HepG2 (cell line): Measurements from ENCODE around the gene PCBP2. TPM values are rescaled to one million over a fixed set of nuclear protein-coding genes. Genes with fewer than 3 reads are reported as not detected.

Experiments
- GATAD2A ChIP-seq: IDR thresholded peaks from 2 replicates; pipeline ENCODE4 v1.6.1; 2016
- GPN1 ChIP-seq: sonication (generic); formaldehyde crosslinking; IDR thresholded peaks from 2 replicates; pipeline ENCODE4 v1.5.1; 2020; ENCODE audit warnings: missing genetic modification reagents, borderline replicate concordance
- HMGA1 ChIP-seq: sonication (generic); formaldehyde crosslinking; conservative IDR thresholded peaks from 2 replicates; pipeline ENCODE4 v1.4.0; 2020; ENCODE audit warnings: missing genetic modification reagents
- MAFK ChIP-seq, 2 experiments: IDR thresholded peaks in 1 of 2; conservative IDR thresholded peaks in 1 of 2; 2 replicates each; pipeline ENCODE4 v1.6.1; 2011; ENCODE audit warnings: improper control_type of control experiment in 2 of 2, low read length in 2 of 2
- POLR2A ChIP-seq, 2 experiments: IDR thresholded peaks; 2 replicates each; pipeline ENCODE4 v1.6.1; 2011; ENCODE audit warnings: low read depth in 2 of 2, low read length in 2 of 2, mild to moderate bottlenecking in 1 of 2, moderate library complexity in 1 of 2; ENCODE audit not compliant: insufficient read depth in 1 of 2
- POLR2AphosphoS2 ChIP-seq: IDR thresholded peaks from 2 replicates; pipeline ENCODE4 v1.6.1; 2011; ENCODE audit warnings: low read depth, low read length, improper control_type of control experiment
- RBM22 ChIP-seq: fragments of 200-400 bp; formaldehyde crosslinking; optimal IDR thresholded peaks from 2 replicates; pipeline ENCODE3; 2017; ENCODE audit warnings: mild to moderate bottlenecking, low read length, moderate library complexity
- ZFP82 ChIP-seq: sonication (generic); formaldehyde crosslinking; IDR thresholded peaks from 2 replicates; pipeline ENCODE4 v1.5.1; 2020; ENCODE audit warnings: mild to moderate bottlenecking, missing genetic modification reagents, borderline replicate concordance
- ZKSCAN5 ChIP-seq: sonication (generic); formaldehyde crosslinking; IDR thresholded peaks from 2 replicates; pipeline ENCODE4 v1.5.1; 2020; ENCODE audit warnings: mild to moderate bottlenecking, missing genetic modification reagents
- ZNF335 ChIP-seq: sonication (generic); formaldehyde crosslinking; IDR thresholded peaks from 2 replicates; pipeline ENCODE4 v1.4.0; 2020; ENCODE audit warnings: missing genetic modification reagents
- ZNF556 ChIP-seq: sonication (generic); formaldehyde crosslinking; IDR thresholded peaks from 2 replicates; pipeline ENCODE4 v1.4.0; 2020; ENCODE audit warnings: mild to moderate bottlenecking, missing genetic modification reagents, borderline replicate concordance
- ZNF660 ChIP-seq: sonication (generic); formaldehyde crosslinking; IDR thresholded peaks from 2 replicates; pipeline ENCODE4 v1.5.1; 2020; ENCODE audit warnings: mild to moderate bottlenecking, low read depth, missing genetic modification reagents, borderline replicate concordance
- polyA plus RNA-seq, 8 experiments: library from polyadenylated mRNA; depleted of rRNA in 3 of 8; stranded (reverse) in 7 of 8; unstranded in 1 of 8; fragments of >200 nt; fragmentation: Illumina TruSeq in 4 of 8; extraction: Trizol in 4 of 8; gene quantifications; 2 replicates each; pipeline versions ENCODE4 v1.2.1 to v1.2.3, GENCODE V29; 2011 to 2016; ENCODE audit warnings: low read depth in 4 of 8, missing spikeins in 1 of 8, mixed read lengths in 1 of 8; ENCODE audit not compliant: insufficient read depth in 1 of 8
- total RNA-seq, 5 experiments: library from RNA; depleted of rRNA; stranded (reverse); fragments of >200 nt; fragmentation: Illumina TruSeq; extraction: Trizol; gene quantifications; 2 replicates each; pipeline ENCODE4 v1.2.3, GENCODE V29; 2016; ENCODE audit warnings: low read depth in 1 of 5
- TF ChIP-seq, protein P1 (sequence below): IDR thresholded peaks from 2 replicates; pipeline ENCODE4 v1.6.1; 2016; ENCODE audit warnings: low read depth
- TF ChIP-seq, protein P2 (sequence below): sonication (generic); formaldehyde crosslinking; IDR thresholded peaks from 2 replicates; pipeline ENCODE4 v1.5.0; 2020; ENCODE audit warnings: missing genetic modification reagents
- TF ChIP-seq, protein P3 (sequence below): sonication (generic); formaldehyde crosslinking; IDR thresholded peaks from 2 replicates; pipeline ENCODE4 v1.8.0; 2022; ENCODE audit warnings: missing genetic modification reagents, mild to moderate bottlenecking, inconsistent platforms, borderline replicate concordance
- TF ChIP-seq, protein P4 (sequence below): sonication (generic); formaldehyde crosslinking; IDR thresholded peaks from 2 replicates; pipeline ENCODE4 v1.4.0; 2020; ENCODE audit warnings: missing genetic modification reagents, borderline replicate concordance

PCBP2 gene
- total and polyA plus RNA-seq, 2 of the 13 experiments (the other 11 are each of a cell fraction or from before 2014, with no cell fraction given), result 154 to 345 TPM

DNA sequence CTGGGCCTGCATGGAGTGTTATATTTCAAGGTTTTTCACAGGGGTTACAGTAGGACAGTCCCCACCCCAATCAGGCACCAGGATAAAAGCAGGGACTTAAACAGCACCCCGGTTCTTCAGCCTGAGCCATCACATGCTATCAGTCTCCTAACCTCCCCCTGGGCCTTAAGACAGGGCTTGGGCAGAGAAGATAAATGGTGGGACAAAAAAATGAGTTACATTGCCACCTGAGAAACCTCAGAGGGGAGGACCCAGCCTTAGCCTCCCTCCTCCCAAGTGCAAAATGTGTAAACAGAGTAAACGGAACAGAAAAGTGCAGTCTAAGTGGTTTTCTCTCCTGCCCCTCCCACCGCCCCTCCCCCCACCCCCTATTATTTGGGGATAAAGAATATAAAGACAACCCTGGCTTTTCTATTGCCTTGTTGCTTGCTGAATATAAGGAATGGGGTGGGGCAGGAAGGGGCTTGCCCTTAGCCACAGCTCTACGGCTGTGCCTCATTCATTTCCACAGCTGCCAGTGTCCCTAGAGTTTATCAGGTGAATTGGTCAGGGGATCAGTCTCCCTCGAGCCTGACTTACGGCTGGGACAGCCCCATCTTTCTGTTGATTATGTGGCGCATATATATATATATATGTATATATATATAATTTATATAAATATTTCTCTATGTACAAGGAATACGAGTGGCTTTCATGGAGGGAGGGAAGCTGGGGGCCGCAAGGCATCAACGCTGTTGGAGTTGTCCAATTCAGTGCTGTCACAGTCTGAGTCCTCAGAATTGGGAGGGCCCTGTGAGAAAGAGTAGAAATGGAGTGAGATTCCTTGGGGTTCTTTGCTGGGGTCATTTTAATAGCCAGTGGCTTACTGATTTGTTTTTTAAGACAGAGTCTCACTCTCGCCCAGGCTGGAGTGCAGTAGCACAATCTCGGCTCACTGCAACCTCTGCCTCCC, 28.9 kb downstream of the PCBP2 start (continued):
- TF ChIP-seq RBM22, result peak; percentile 94
- TF ChIP-seq POLR2AphosphoS2, result peak; percentile 60; the same call in 1 of the 2 replicates
- TF ChIP-seq GPN1 (CRISPR knock-in tag), result no peak
- TF ChIP-seq GATAD2A (CRISPR knock-in tag), result no peak
- no peak for TF ChIP-seq ZFP82 (CRISPR knock-in tag)
- TF ChIP-seq POLR2A (IDR thresholded peaks at IDR 0.05; ENCODE audit: insufficient read depth in 1 of 2, low read depth in 2 of 2, low read length in 2 of 2), result peak in 1 of 2 experiments; percentile 35; a peak in 1 of 4 replicates
- TF ChIP-seq, protein P1, sequence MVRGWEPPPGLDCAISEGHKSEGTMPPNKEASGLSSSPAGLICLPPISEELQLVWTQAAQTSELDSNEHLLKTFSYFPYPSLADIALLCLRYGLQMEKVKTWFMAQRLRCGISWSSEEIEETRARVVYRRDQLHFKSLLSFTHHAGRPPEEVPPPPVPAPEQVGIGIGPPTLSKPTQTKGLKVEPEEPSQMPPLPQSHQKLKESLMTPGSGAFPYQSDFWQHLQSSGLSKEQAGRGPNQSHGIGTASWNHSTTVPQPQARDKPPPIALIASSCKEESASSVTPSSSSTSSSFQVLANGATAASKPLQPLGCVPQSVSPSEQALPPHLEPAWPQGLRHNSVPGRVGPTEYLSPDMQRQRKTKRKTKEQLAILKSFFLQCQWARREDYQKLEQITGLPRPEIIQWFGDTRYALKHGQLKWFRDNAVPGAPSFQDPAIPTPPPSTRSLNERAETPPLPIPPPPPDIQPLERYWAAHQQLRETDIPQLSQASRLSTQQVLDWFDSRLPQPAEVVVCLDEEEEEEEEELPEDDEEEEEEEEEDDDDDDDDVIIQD (CRISPR knock-in tag), result no peak
- TF ChIP-seq, protein P2, sequence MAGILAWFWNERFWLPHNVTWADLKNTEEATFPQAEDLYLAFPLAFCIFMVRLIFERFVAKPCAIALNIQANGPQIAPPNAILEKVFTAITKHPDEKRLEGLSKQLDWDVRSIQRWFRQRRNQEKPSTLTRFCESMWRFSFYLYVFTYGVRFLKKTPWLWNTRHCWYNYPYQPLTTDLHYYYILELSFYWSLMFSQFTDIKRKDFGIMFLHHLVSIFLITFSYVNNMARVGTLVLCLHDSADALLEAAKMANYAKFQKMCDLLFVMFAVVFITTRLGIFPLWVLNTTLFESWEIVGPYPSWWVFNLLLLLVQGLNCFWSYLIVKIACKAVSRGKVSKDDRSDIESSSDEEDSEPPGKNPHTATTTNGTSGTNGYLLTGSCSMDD, result no peak
- TF ChIP-seq HMGA1, result no peak
- no peak for TF ChIP-seq ZNF556
- TF ChIP-seq, protein P3, sequence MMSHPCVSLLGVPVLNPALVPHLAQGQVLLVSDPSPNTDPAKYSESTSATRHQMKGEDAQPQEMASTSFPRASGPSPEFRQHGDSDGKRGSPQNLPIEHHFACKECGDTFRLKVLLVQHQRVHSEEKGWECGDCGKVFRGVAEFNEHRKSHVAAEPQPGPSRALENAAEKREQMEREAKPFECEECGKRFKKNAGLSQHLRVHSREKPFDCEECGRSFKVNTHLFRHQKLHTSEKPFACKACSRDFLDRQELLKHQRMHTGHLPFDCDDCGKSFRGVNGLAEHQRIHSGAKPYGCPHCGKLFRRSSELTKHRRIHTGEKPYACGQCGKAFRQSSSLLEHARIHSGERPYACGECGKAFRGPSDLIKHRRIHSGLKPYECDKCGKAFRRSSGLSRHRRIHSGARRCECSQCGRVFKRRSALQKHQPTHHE, result no peak
- TF ChIP-seq ZKSCAN5, result no peak
- TF ChIP-seq MAFK (conservative IDR thresholded peaks at IDR 0.05 in 1 of 2, IDR thresholded peaks at IDR 0.05 in 1 of 2; ENCODE audit: low read length in 2 of 2), result no peak
- TF ChIP-seq, protein P4, sequence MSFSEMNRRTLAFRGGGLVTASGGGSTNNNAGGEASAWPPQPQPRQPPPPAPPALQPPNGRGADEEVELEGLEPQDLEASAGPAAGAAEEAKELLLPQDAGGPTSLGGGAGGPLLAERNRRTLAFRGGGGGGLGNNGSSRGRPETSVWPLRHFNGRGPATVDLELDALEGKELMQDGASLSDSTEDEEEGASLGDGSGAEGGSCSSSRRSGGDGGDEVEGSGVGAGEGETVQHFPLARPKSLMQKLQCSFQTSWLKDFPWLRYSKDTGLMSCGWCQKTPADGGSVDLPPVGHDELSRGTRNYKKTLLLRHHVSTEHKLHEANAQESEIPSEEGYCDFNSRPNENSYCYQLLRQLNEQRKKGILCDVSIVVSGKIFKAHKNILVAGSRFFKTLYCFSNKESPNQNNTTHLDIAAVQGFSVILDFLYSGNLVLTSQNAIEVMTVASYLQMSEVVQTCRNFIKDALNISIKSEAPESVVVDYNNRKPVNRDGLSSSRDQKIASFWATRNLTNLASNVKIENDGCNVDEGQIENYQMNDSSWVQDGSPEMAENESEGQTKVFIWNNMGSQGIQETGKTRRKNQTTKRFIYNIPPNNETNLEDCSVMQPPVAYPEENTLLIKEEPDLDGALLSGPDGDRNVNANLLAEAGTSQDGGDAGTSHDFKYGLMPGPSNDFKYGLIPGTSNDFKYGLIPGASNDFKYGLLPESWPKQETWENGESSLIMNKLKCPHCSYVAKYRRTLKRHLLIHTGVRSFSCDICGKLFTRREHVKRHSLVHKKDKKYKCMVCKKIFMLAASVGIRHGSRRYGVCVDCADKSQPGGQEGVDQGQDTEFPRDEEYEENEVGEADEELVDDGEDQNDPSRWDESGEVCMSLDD, result no peak
- TF ChIP-seq ZNF335, result no peak
- TF ChIP-seq ZNF660 (CRISPR knock-in tag), result no peak
